NCI-H2227 treated with DMSO at 0.1 percent for 48 hours (cell line): ENCODE results near the gene ADAMTS2.

Source experiments
- DNase-seq: peaks from one replicate; lab custom pipeline; 2025; lab: John Stamatoyannopoulos, UW

The ADAMTS2 gene

GRCh38 chr5:179139111-179139935, 205.9 kb downstream of the ADAMTS2 start:
- DNase-seq, result no peak

GRCh38 chr5:179138568-179138925, 206.7 kb downstream of the ADAMTS2 start:
- no peak for DNase-seq

- no peak for DNase-seq
Measured at GRCh38 chr5:179137643-179138567, 207.4 kb downstream of the ADAMTS2 start.

- no peak for DNase-seq
Measured at GRCh38 chr5:179137016-179137642, 208.1 kb downstream of the ADAMTS2 start.

- no peak for DNase-seq
Measured at GRCh38 chr5:179135441-179136215, 209.6 kb downstream of the ADAMTS2 start.

- no peak for DNase-seq
Measured at GRCh38 chr5:179135006-179135405, 210.3 kb downstream of the ADAMTS2 start.

- DNase-seq, result no peak
Measured at GRCh38 chr5:179134511-179134910, 210.8 kb downstream of the ADAMTS2 start.

- no peak for DNase-seq
Measured at GRCh38 chr5:179132586-179133355, 212.5 kb downstream of the ADAMTS2 start.

GRCh38 chr5:179131886-179132585, 213.2 kb downstream of the ADAMTS2 start:
- DNase-seq, result no peak

- no peak for DNase-seq
Measured at GRCh38 chr5:179131321-179131835, 213.9 kb downstream of the ADAMTS2 start.

- DNase-seq, result no peak
Measured at GRCh38 chr5:179130101-179130681, 215.1 kb downstream of the ADAMTS2 start.

GRCh38 chr5:179129607-179130071, 215.6 kb downstream of the ADAMTS2 start:
- no peak for DNase-seq

- DNase-seq, result no peak
Measured at GRCh38 chr5:179128976-179129375, 216.3 kb downstream of the ADAMTS2 start.

GRCh38 chr5:179128041-179128365, 217.3 kb downstream of the ADAMTS2 start:
- no peak for DNase-seq

- DNase-seq, result no peak
Measured at GRCh38 chr5:179127136-179128040, 217.9 kb downstream of the ADAMTS2 start.

GRCh38 chr5:179126506-179126991, 218.7 kb downstream of the ADAMTS2 start:
- no peak for DNase-seq

- DNase-seq, result no peak
Measured at GRCh38 chr5:179125789-179126505, 219.3 kb downstream of the ADAMTS2 start.
